NCI-H1048 (cell line): ENCODE data around the gene TNXB.
"Not testable (repeated sequence)": the region's sequence is repeated elsewhere in the genome, so short reads cannot be mapped to it uniquely, and the experiment has no call there.

Experiments
- DNase-seq: peaks from one replicate; lab custom pipeline; 2025; lab: John Stamatoyannopoulos, UW

Gene TNXB

DNA sequence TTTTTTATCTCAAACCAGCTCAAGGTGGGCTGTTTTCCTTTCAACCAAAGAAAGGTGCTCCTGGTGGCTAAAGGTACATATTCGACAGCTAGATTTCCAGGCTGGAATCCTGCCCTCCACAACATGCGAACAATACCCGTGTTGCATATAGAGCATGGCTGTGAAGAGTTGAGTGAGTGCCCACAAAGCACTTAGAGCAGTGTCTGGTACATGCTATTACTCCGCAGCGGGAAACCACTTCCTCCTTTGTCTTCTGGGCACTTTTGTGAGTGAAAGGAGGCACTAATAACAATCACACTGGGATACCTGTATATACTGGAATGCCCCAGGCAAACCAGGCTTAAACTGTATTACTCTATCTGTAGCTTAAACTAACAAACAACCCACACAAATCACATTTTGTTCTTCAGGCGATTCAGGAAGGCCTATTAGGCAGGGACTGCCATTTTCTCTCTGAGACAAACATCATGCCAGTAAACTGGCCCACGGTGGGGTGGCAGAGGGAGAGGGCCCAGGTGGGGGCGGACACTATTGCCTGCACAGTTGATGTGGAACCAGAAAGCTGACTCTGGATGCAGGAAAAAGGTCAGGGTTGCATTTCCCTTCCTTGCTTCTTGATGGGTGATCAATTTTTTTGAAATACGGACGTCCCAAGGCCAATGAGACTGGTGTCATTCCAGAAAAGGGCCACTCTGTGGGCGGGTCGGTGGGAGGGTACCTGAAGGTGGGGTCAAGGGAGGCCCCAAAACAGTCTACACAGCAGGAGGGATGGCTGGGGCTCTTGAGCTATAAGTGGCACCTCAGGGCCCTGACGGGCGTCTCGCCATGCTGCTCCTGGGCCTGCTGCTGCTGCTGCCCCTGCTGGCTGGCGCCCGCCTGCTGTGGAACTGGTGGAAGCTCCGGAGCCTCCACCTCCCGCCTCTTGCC, 71.3 kb downstream of the TNXB start, which contains the start of gene CYP21A2:
Gene CYP21A2, plus strand, starts transcription at position 818 of the 927 bp plus-strand sequence. Its CDS starts 8 bp downstream, at position 826.
- DNase-seq = not testable (repeated sequence)

GRCh38 chr6:32037136-32037535, 72.0 kb downstream of the TNXB start:
- not testable (repeated sequence) for DNase-seq

DNA sequence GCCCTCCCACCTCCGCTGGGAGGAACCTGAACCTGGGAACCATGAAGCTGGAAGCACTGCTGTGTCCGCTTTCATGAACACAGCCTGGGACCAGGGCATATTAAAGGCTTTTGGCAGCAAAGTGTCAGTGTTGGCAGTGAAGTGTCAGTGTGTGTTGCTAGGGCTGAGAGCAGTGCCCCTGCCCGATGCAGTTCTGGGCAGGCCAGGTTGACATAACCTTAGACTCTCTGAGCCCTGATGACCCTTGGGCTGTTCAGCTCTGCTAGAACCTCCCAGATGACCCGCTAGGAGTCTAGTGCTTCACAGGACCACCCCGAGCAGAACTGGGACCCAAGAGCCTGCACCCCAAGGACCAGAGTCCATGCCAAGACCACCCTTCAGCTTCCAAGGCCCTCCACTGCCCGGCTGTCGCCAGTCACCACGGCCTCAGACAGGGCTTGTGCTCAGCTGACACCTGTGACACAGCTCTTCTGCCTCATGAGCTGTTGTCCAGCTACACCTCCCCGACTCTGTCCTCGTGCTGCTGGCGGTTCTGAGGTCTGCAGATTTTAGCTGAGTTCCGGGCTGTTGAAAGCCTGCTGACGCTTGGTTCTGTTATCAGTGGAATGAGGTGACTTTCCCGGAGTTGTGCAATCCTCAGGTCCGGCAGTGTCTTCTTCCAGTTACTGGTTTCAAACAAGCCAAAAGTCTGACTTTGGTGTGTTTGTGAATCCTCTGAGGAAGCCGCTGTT, 73.7 kb downstream of the TNXB start:
- not testable (repeated sequence) for DNase-seq

DNA sequence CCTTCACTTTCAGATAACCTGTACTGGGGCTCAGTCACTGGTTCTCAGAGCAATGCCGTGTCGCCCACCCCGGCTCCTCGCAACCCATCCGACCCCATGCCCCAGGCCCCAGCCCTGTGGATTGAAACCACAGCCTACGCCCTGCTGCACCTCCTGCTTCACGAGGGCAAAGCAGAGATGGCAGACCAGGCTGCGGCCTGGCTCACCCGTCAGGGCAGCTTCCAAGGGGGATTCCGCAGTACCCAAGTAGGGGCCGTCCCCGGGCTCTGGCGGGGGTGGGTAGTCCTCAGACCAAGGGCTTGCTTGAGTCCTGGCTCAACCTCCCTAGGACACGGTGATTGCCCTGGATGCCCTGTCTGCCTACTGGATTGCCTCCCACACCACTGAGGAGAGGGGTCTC, 79.6 kb downstream of the TNXB start:
- not testable (repeated sequence) for DNase-seq

DNA sequence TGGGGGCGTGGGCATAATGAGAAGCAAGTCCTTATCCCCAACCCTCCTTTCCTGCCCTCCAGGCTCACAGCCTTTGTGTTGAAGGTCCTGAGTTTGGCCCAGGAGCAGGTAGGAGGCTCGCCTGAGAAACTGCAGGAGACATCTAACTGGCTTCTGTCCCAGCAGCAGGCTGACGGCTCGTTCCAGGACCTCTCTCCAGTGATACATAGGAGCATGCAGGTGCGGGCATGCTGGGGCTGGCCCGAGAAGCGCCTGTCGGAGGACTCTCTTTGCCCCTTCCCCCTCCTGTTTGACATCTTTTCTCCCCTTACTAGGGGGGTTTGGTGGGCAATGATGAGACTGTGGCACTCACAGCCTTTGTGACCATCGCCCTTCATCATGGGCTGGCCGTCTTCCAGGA, 80.5 kb downstream of the TNXB start:
- DNase-seq = not testable (repeated sequence)

- not testable (repeated sequence) for DNase-seq
Observed at GRCh38 chr6:32022100-32022499, 87.0 kb downstream of the TNXB start.

GRCh38 chr6:32014547-32014946, 94.6 kb downstream of the TNXB start, which contains the start of gene C4B:
TSS of gene C4B (plus strand) at chr6:32014795. CDS start at chr6:32014846, 51 bp downstream.
- DNase-seq = not testable (repeated sequence)

GRCh38 chr6:32013738-32014137, 95.4 kb downstream of the TNXB start:
- DNase-seq = not testable (repeated sequence)

GRCh38 chr6:32012941-32013617, 96.1 kb downstream of the TNXB start:
- not testable (repeated sequence) for DNase-seq

DNA sequence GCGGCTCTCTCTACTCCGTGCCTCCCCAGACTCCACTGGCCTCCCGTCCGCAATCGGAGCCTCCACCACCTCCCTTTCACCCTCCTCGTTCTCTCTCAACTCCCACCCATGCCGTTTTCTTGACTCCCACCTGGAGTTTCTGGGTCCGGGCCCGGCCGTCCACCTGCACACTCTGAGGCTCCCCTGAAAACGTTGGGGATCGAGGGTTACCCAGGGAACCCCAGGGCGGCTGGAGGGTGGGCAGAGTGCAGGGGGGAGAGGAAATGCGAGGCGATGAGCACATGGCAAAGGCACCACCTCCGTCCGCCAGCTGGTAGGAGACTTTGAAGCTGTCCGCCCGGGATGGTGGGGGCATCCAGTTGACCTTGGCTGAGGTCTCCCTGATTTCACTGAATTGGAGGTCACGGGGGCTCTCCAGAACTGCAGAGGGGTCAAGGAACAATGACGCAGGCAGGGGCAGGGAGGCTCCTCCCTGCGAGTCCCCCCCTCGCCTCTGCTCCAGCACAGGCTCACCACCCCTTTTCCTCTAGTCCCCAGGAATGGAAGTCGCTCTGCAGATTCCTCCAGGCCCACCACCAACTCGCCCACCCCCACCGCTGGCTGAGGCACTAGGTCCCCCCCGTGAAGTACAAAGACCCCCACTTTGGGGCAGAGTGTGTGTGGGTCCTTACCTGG, 98.1 kb downstream of the TNXB start:
- DNase-seq = not testable (repeated sequence)

GRCh38 chr6:32009537-32009936, 99.6 kb downstream of the TNXB start:
- not testable (repeated sequence) for DNase-seq

GRCh38 chr6:32008616-32009015, 100.5 kb downstream of the TNXB start:
- not testable (repeated sequence) for DNase-seq

DNA sequence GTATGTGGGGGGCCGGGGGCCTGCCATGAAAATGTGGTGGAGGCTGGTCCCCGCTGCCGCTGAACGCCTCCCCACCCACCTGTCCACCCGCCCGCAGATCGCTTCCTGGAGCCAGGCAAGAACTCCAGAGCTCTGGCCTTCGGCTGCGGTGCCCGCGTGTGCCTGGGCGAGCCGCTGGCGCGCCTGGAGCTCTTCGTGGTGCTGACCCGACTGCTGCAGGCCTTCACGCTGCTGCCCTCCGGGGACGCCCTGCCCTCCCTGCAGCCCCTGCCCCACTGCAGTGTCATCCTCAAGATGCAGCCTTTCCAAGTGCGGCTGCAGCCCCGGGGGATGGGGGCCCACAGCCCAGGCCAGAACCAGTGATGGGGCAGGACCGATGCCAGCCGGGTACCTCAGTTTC, 101.1 kb downstream of the TNXB start:
- not testable (repeated sequence) for DNase-seq

DNA sequence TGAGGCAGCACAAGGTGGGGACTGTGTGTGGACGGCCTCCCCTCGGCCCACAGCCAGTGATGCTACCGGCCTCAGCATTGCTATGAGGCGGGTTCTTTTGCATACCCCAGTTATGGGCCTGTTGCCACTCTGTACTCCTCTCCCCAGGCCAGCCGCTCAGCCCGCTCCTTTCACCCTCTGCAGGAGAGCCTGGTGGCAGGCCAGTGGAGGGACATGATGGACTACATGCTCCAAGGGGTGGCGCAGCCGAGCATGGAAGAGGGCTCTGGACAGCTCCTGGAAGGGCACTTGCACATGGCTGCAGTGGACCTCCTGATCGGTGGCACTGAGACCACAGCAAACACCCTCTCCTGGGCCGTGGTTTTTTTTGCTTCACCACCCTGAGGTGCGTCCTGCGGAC, 102.1 kb downstream of the TNXB start:
- DNase-seq = not testable (repeated sequence)

DNA sequence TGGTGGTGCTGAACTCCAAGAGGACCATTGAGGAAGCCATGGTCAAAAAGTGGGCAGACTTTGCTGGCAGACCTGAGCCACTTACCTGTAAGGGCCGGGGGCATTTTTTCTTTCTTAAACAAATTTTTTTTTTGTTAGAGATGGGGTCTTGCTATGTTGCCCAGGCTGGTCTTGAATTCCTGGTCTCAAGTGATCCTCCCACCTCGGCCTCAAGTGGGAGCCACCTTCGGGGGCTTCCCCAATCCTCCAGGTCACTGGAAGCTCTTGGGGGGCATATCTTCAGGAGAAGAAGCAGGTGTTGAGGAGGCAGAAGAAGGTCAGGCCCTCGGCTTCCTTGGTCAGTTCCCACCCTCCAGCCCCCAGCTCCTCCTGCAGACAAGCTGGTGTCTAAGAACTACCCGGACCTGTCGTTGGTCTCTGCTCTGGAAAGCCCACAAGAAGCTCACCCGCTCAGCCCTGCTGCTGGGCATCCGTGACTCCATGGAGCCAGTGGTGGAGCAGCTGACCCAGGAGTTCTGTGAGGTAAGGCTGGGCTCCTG, 103.1 kb downstream of the TNXB start:
- not testable (repeated sequence) for DNase-seq

DNA sequence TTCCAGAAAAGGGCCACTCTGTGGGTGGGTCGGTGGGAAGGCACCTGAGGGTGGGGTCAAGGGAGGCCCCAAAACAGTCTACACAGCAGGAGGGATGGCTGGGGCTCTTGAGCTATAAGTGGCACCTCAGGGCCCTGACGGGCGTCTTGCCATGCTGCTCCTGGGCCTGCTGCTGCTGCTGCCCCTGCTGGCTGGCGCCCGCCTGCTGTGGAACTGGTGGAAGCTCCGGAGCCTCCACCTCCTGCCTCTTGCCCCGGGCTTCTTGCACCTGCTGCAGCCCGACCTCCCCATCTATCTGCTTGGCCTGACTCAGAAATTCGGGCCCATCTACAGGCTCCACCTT, 103.6 kb downstream of the TNXB start:
- DNase-seq = not testable (repeated sequence)

DNA sequence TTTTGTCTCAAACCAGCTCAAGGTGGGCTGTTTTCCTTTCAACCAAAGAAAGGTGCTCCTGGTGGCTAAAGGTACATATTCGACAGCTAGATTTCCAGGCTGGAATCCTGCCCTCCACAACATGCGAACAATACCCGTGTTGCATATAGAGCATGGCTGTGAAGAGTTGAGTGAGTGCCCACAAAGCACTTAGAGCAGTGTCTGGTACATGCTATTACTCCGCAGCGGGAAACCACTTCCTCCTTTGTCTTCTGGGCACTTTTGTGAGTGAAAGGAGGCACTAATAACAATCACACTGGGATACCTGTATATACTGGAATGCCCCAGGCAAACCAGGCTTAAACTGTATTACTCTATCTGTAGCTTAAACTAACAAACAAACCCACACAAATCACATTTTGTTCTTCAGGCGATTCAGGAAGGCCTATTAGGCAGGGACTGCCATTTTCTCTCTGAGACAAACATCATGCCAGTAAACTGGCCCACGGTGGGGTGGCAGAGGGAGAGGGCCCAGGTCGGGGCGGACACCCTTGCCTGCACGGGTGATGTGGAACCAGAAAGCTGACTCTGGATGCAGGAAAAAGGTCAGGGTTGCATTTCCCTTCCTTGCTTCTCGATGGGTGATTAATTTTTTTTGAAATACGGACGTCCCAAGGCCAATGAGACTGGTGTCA, 104.1 kb downstream of the TNXB start:
- not testable (repeated sequence) for DNase-seq

DNA sequence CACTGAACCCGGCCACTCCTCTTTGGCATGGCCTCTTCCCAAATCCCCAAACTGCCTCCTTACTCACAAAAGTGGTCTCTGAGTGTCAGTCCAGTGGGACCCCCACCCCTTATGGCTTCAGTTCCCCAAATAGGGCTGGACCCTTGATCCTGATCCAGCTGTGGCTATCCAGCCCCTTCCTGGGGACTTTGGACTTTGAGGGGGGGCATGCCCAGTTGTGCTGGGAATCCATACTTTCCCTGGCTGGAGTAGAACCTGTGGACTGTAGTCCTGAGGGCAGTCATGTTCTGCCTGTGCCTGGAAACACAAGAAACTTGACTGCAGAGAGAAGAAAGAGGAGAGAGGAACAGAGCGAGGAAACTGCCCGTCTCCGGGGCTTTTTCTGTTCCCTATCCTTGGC, 104.7 kb downstream of the TNXB start:
- not testable (repeated sequence) for DNase-seq

GRCh38 chr6:32003301-32003700, 105.8 kb downstream of the TNXB start:
- not testable (repeated sequence) for DNase-seq

DNA sequence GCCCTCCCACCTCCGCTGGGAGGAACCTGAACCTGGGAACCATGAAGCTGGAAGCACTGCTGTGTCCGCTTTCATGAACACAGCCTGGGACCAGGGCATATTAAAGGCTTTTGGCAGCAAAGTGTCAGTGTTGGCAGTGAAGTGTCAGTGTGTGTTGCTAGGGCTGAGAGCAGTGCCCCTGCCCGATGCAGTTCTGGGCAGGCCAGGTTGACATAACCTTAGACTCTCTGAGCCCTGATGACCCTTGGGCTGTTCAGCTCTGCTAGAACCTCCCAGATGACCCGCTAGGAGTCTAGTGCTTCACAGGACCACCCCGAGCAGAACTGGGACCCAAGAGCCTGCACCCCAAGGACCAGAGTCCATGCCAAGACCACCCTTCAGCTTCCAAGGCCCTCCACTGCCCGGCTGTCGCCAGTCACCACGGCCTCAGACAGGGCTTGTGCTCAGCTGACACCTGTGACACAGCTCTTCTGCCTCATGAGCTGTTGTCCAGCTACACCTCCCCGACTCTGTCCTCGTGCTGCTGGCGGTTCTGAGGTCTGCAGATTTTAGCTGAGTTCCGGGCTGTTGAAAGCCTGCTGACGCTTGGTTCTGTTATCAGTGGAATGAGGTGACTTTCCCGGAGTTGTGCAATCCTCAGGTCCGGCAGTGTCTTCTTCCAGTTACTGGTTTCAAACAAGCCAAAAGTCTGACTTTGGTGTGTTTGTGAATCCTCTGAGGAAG, 106.4 kb downstream of the TNXB start:
- DNase-seq = not testable (repeated sequence)
